ENCODE measurements around the gene OR10P1.

The OR10P1 gene

DNA sequence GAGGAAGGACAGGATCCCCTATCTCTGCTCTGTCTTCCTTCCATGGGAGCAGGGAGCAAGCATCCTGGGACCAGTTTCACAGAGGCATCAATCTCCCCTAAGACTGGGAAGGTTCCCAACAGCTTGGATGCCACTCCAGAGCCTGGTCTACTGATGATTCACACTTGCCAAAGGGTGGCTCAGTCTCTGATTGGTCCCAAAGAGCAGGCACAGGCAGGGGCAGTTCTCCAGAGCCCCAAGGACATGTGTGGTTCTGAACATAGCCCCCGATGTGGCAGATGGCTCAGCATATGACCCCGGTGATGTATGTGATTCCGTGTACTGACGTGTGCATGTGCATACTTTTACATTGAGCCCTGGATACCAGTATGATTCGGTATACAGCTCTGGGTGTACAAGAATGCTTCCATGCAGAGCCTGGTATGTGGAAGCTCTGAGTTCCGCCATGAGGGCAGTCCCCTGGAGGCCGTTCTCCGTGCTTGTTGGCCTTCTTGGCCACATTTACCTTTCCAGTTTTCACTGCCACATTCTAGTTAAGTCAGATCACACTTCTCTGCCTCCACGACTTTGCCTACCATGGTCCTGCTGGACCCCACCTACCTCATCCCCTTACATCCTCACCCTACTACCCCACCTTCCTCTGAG lies 49.8 kb downstream of the OR10P1 start:
- WGBS: 95% methylated on average over 9 of the region's 9 CpGs
- no peaks in the 10 kb centered on the region for H3K27me3 ChIP-seq (ENCODE audit: insufficient read depth, low read length)
- H3K4me3 ChIP-seq (ENCODE audit: low read length): no peak overlapping the region
- H3K4me1 ChIP-seq (ENCODE audit: insufficient read depth, low read length): peaks cover 6% of the 10 kb centered on the region
- peaks cover 25% of the 10 kb centered on the region for H3K36me3 ChIP-seq (ENCODE audit: insufficient read depth, low read length)
- H3K9me3 ChIP-seq (ENCODE audit: insufficient read depth, low read depth, low read length): no peaks in the 10 kb centered on the region
- H3K9ac ChIP-seq (ENCODE audit: low read depth, low read length): no peak overlapping the region
- no peak overlapping the region for H3K27ac ChIP-seq (ENCODE audit: low read depth, low read length)
